K562 (cell line): ENCODE data around the gene SLC1A4.

ENCODE experiments used
- NFXL1 ChIP-seq: fragments of 450-650 bp; formaldehyde crosslinking; IDR thresholded peaks from 2 replicates; pipeline ENCODE4 v1.4.0; 2021; ENCODE audit warnings: mild to moderate bottlenecking
- RBM15 ChIP-seq: fragments of 200-400 bp; formaldehyde crosslinking; IDR thresholded peaks from 2 replicates; pipeline ENCODE4 v1.6.1; 2018; ENCODE audit warnings: mild to moderate bottlenecking, low read length, moderate library complexity; ENCODE audit not compliant: insufficient read depth
- RBM34 ChIP-seq: fragments of 200-400 bp; formaldehyde crosslinking; IDR thresholded peaks from 2 replicates; pipeline ENCODE4 v1.6.1; 2018; ENCODE audit warnings: low read length, borderline replicate concordance; ENCODE audit not compliant: insufficient read depth
- TFE3 ChIP-seq: fragments of 450-650 bp; formaldehyde crosslinking; IDR thresholded peaks from 2 replicates; pipeline ENCODE4 v1.4.0; 2020; ENCODE audit warnings: mild to moderate bottlenecking, mixed read lengths
- ZNF174 ChIP-seq: fragments of 250-450 bp; sonication (Bioruptor Pico); IDR thresholded peaks from 2 replicates; pipeline ENCODE4 v1.4.0; 2020; ENCODE audit warnings: mild to moderate bottlenecking

DNA sequence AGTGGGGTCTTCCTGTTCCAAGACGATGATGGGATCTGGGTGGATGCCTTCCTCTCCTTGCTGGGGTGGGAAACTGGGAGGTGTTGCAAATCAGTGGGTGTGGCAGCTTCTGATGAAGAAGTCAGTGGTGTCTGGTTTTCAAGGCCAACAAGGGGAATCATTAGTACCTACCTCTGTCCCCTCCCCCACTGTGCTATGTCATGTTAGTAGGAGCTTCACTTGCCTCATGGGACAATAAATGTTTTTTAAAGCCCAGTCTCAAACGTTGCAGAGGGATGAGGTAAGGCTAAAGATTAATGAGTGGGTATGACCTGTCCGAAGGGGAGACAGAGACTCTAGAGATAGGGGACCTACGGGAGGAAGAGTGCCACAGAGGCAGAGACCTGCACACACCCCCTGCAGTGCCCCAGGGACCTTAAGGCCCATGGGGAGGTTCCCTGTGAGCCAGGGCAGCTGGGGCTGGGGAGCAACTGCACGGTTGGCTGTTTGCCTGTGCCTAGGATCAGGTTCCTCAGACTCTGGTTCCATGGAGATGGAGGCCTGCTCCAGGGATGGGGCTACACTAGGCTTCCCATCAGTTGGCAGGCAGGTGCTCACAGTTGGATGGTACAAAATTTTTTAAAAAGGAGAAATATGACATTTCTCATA is 37.8 kb upstream of the SLC1A4 start:
- no peak for TF ChIP-seq RBM15
- no peak for TF ChIP-seq TFE3 (CRISPR knock-in tag)
- TF ChIP-seq RBM34: no peak
- no peak for TF ChIP-seq NFXL1 (CRISPR knock-in tag)
- TF ChIP-seq ZNF174 (CRISPR knock-in tag): no peak
